HPDE6-E6E7 (cell line): Measurements from ENCODE around the gene ZFAND6.
A peak's percentile ranks its signal among the peaks of the same experiment; 100 is the strongest.
"Not testable (repeated sequence)": the region's sequence is repeated elsewhere in the genome, so short reads cannot be mapped to it uniquely, and the experiment has no call there.

ENCODE experiments used
- DNase-seq: peaks from one replicate; pipeline ENCODE4 v3.0.0; 2011; ENCODE audit warnings: missing footprints; ENCODE audit errors: extremely low spot score

ZFAND6 gene

DNA sequence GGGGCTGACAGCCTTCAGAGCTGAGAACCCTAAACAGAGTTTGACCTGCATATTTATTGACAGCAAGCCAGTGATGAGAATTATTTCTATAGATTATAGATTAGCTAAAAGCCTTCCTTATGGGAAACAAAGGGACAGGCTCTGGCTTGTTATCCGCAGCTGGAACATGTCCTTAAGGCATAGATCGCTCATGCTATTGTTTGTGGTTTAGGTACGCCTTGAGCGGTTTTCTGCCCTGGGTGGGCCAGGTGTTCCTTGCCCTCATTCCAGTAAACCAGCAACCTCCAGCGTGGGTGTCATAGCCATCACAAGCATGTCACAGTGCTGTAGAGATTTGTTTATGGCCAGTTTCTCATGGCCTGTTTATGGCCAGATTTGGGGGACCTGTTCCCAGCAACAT lies 83.2 kb downstream of the ZFAND6 start:
- DNase-seq: no peak

DNA sequence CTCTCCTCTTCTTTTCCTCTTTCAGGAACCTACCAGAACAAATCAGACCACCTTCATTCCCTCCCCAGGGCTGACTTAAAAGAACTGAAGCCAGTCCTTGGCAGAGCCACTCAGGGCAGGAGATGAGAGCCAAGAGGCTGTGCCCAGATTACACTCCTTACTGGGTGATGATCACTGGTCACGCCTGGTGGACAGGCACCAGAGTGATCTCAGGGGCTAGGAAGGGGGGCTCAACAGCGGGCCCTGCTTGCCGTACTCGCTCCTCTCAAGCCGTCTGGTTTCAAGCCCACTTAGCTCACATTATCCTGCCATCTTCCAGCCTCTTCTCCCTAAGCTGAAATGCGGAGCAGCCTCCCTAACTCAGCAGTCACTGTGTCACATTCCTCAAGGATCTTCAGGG lies 91.7 kb downstream of the ZFAND6 start:
- no peak for DNase-seq

DNA sequence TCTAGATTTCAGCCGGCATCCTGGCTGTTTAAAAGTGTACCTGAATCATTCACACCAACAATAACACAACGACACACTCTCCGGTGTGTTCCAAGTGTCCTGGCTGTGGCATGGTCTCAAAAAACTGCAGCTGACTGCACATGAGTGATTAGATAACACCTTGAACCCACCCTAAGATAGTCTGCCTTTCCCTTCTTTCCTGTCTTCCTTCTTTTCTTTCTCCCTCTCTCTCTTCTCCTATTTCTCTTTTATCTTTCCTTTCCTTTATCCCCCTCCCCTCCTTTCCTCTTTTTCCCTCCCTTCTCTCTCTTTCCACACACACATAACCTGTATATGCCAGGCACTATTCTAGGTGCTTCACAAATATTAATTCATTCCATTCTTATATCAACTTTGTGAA lies 92.1 kb downstream of the ZFAND6 start:
- no peak for DNase-seq

DNA sequence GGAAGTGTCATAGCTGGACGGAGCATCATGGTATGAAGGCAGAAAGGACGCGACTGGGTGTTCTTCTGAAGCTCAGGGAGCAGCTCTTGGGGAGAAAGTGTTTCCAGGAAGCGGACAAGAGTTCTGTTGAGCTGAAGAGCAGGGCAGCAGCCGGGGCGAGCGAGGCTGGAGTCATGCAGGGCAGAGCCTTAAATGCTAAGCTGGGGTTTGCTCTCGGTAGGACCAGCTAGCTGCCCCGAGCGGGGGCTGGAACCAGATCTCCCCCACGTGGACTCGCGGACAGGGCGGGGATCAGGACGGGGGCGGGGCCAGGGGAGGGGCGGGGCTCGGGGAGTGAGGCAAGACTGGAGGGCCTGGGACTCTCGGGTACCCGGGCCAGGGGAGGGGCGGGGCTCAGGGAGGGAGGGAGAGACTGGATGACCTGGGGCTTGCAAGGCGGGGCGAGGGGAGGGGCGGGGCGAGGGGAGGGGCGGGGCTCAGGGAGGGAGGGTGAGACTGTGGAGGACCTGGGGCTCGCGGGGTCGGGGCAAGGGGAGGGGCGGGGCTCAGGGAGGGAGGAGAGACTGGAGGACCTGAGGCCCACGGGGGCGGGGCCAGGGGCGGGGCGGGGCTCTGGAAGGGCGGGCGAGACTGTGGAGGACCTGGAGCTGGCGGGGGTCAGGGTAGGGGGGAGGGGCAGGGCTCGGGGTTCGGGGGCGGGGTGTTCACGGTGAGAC lies 92.9 kb downstream of the ZFAND6 start:
- peak; percentile 92 for DNase-seq

DNA sequence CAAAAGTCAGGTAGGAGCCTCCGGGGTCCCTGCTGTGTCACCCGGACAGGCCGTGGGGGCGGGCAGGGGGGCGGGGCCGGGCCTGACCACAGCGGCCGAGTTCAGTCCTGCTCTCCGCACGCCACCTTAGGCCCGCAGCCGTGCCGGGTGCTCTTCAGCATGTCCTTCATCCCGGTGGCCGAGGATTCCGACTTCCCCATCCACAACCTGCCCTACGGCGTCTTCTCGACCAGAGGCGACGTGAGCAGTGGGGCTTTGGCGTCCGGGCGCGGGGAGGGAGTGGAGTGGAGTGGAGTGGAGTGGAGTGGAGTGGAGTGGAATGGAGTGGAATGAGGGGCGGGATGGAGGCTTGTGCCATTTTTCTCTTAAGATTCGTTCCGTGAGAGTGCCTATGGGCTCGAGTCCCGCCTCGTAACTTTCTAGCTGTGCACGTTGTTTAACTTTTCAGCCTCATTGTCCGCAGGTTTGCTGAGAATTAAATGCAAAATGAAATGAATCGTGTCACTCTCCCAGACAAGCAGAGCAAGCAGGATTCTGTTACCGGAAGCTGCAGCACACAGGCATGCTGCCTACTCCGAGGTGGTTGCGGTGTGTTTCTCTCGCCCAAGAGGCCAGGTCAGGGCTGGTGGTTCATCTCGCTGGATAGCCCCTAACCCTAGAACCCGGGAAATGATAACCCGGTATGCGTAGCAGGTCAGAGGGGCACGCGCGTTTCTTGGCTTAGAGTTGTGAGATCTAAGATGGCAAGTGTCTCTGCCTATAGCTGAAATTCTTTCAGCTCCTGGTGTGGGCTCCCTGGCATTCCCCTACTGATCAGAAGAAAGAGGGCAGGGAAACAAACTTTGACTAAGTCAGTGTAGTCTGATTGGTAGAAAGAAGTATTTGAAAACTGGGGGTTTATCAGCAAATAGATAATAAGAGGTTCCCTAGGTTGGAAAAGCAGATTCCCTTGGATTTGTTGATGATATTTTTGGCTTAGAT lies 93.7 kb downstream of the ZFAND6 start, which contains the start of gene FAH:
Gene FAH (plus strand): TSS at position 104 of the 981 bp plus-strand sequence. CDS start 56 bp downstream, at position 160.
- peak; percentile 60 for DNase-seq

DNA sequence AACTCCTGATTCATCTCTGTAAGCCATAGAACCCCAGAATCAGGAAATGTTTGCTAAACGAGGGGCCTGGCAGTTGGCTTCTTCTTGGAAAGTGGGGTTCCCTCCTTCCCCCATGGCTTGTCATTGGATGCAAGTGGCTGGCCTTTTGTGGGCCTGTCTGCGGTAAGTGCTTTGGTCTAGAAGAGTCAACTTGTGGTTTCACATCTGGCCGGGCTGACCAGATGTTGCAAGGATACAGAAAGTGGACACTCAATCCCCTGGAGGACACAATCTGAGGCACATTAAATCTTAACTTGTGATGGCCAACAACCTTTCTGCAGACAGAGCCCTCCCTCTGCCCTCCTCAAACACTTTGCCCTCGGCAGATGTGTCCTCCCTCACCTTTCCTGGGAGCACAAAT lies 94.4 kb downstream of the ZFAND6 start:
- DNase-seq: no peak

DNA sequence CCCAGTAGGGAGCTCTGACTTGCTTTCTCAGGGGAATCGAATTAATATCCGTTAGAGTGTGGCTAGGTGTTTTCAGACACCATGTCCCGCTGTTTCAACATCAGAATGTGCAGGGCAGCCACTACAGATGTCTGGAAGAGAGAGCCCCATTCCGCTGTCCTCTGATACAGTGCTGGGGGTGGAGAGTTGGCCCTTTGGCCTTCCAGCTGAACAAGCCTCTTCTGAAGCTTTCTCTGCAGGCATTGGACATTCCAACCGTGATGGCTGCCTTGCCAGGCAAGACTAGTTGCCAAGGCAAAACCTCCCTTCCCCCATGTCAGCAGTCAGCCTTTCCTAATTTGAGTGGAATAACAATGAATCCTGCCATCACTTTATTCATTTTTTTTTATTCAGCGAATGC lies 94.9 kb downstream of the ZFAND6 start:
- no peak for DNase-seq

DNA sequence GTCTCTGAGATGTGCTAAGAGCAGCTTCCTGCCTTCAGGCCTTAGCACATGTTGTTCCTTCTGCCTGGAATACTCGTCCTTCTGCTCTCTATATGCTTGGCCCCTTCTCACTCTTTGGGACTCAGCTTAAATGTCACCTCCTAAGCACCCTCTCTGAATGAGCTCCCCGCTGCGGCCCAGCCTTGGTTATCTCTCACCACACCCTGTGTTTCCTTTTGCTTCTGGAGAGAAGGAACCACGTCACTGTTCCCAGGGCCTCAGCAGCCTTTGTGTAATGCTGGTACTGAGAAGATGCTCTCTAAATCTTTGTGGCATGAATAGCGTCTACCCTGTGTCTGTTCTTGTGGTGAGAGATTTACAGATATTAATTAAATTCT lies 95.5 kb downstream of the ZFAND6 start:
- DNase-seq: no peak

DNA sequence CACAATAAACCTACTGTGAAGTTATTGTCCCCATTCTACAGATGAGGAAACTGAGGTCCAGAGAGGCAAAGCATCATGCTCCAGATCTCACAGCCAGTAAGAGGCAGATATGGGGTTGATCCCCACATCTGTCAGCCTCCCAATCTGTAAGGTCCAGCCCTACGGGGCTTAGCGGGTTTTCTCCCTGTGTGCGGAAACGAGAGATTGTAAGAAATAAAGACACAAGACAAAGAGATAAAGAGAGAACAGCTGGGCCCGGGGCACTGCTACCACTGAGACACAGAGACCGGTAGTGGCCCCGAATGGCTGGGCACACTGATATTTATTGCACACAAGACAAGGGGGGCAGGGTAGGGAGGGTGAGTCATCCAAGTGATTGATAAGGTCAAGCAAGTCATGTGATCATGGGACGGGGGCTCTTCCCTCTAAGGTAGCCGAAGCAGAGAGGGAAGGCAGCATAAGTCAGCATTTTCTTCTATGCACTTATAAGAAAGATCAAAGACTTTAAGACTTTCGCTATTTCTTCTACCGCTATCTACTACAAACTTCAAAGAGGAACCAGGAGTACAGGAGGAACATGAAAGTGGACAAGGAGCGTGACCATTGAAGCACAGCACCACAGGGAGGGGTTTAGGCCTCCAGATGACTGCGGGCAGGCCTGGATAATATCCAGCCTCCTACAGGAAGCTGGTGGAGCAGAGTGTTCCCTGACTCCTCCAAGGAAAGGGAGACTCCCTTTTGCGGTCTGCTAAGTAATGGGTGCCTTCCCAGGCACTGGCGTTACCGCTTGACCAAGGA lies 96.1 kb downstream of the ZFAND6 start:
- DNase-seq: not testable (repeated sequence)

DNA sequence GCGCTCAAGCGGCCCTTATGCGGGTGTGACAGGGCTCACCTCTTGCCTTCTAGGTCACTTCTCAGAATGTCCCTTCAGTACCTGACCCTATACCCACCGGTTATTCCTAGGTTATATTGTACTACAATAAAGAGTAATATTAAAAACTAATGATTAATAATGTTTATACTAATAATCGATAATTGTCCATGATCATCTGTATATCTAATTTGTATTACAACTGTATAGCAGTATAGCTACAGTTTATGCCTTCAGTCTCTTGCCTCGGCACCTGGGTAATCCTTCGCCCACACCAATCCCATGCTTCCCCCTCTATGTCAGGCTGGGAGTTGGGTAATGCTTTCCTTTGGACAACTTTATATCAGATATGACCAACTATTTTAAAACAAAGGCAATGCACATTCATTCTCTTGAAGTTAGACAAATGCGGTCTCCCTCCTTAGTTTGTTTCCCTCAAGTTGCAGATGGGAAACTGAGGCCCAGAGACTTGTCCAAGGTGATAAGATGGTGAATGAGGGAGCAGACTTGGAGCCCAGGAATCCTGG lies 96.8 kb downstream of the ZFAND6 start:
- DNase-seq: no peak

DNA sequence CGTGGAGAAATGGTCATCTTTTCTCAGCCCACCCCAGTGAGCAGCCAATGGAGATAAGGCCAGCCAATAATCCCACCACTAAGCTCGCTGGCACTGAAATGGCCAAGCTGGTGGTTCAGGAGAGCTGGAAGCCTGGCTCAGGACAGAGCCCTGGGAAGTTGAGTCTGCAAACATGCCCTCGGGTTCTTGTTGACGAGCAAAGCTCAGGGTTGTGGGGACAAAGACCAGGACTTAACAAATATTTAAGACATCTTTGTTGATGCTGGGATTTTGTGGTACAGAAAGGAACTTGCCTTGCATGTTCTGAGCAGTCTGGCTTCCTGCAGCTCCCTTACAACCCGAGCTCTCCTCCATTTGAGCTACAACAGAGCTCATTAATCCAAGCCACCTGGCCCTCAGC lies 97.7 kb downstream of the ZFAND6 start:
- no peak for DNase-seq

DNA sequence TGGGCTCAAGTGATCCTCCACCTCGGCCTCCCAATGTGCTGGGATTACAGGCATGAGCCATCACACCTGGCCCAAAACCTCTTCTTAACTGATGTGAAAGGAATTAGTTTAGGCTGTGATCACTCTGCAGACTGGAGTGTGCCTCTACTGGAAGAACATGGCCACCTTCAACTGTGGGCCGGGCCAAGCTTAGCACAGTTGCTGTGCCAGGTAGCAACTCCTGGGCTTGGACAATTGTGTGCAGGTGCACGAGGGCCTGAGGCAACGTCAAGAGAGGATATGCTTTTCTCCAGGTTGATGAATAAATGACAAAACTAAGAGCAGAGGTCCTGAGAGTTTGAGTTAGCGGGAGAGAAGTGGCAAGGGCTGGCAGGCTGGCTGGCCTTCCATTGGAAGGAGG lies 99.8 kb downstream of the ZFAND6 start:
- no peak for DNase-seq

DNA sequence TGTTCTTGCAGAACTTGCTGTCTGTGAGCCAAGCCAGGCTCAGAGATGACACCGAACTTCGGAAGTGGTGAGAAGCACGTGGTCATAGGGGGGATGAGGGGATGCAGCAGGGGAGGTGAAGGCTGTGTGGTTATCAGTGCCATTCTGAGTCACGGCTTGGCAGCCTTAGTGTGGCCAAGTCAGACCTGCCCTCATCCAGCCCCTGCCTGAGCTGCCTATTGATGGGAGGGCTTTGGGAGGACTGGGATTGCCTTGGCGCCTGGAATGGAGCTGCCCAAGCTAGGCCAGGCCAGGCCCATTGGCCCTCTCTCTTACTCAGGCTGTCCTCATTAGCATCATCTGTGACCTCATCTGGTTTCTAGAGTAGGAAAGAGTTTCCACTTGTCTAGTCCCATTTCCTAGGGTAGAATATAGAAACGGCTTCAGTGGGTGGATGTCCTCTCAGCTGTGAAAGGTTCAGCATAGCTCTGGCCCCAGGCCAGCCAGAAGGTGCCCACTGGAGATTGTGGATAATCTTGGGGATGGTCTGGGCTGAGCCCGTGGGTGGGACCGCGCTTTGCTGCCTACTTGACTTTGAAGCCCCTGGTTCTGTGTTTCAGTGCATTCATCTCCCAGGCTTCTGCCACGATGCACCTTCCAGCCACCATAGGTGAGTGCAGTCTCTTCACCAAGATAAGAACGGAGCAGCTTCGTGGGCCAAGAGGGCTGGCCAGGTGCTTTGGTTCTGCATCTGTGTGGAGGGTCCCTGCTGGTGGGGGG lies 100.5 kb downstream of the ZFAND6 start:
- no peak for DNase-seq

DNA sequence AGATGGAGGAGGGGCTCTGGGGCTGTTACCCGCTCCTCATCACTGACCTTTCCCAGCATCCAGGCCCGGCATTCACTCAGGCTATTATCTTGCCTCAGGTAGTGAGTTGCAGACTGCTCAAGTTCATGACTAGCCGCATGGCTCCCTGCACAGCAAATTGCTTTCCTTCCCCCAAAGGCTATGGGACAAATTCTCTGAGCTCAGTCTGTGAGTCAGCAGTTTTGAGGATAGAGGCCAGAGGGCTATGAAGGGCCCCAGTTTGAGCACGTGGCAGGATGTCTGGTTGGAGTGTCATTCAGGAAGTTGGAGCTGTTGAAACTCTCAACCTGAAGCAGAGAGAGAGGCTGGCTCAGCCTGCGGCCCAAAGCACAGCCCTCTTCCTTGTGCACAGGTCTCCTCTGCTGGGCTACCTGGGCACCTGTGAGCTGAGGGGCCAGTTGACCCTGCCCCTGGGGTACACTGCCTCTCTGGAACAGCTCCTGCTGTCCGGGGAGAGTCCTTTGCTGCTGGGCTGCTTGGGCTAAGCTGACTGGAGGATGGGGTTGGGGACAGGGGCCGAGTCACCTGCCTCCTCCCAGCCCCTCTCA lies 101.2 kb downstream of the ZFAND6 start:
- DNase-seq: peak; percentile 78

DNA sequence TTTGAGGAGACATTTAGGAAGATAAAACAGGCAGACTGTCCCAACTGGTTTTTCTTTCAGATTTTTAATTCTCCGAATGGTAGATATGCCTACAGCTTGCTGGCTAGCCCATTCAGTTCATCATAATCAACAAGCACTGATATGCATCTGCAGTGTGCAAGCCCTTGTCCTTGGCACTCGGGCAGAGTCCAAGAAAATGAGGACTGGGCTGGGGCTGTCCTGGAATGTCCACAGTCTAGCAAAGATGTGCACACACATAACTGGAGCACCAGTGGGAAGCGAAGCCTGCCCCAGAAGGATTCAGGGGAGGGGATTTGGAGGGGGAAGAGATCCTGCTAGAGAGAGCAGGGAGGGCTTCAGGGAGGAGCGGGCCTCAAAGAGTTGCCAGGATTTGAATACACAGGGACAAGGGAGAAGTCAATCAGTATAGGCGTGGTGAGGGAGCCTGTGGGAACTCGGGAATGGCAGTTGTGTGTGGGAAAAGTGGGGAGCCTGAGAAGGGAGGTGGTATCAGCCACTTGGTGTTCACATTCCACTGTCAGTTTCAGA lies 102.1 kb downstream of the ZFAND6 start:
- DNase-seq: no peak

DNA sequence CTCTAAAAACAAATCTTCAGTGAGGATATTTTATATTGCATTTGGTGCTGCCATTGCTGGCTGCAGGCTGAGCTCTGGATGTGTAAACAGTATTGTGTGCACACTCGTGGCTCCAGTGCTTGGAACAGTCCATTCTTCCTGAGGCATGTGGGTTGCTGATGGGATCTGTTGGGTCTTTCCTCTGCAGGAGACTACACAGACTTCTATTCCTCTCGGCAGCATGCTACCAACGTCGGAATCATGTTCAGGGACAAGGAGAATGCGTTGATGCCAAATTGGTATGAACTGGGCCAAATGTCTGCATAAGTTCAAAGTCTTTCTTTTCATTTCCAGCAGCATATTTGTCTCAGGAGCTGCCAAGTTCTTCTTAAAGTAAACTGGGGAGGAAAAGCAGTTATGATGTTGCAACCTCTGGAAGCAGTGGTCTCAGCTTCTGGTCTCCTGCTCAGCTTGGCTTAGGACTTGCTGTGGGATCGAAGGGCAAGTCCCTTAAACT lies 102.6 kb downstream of the ZFAND6 start:
- no peak for DNase-seq

DNA sequence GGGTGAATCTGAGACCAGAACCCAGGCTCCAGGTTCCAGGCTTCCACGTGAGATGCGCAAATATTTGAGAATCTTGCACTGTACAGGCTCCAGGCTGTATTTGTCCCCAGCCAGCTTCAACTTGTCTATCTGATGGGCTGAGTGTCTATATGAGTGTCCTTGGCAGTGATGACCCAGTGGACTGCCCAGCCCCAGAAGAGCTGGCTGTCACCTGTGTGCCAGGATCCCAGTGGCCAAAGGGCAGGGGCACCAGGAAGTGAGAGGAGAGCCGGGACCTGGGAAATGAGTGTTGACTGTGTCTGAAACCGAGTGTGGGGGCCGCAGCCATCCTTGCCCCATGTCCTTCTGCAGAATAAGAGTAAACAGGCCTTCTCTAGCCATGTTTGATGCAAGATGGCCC lies 103.7 kb downstream of the ZFAND6 start:
- DNase-seq: no peak

DNA sequence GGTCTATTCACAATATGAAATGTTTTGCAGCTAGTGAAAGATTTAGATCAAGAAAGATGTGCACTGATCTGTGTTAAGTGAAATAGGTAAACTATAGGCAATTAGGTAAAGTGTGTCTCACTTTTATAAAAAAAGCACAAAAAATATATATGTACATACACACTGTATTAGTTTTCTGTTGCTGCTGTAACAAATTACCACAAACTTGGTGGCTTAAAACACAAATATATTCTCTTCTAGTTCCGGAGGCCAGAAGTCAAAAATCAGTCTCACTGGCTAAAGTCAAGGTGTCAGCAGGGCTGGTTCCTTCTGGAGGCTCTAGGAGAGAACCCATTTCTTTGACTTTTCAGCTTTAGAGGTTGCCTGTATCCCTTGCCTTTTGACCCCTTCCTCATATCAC lies 104.4 kb downstream of the ZFAND6 start:
- DNase-seq: no peak

DNA sequence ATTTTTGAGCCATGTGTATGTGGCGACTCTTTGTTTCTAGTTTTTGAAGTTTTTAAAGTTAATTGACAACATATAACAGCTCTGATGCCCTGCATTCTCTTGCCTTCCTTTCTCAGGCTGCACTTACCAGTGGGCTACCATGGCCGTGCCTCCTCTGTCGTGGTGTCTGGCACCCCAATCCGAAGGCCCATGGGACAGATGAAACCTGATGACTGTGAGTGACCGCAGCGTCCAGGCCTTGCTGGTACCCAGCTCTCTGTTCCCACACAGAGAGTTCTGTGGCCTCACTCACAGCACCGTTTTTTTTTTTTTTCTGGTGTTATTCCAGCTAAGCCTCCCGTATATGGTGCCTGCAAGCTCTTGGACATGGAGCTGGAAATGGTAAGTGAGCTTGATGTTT lies 108.5 kb downstream of the ZFAND6 start:
- DNase-seq: no peak

DNA sequence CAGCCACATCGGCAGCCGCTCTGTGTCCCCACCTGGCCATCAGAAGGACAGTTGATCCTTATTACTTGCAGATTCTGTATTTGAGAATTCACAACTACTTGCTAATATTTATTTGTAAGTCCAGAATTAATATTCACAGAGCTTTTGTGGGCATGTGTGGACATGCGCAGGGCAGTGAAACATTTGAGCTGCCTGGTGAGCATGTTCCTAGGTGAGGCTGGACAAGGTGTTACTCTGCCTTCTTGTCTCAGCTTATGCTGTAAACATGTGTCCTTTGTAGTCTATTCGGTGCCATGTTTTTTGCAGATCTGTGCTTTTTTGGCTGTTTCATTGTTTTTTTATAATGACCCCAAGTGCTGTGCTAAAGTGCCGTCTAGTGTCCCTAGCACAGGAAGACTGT lies 108.9 kb downstream of the ZFAND6 start:
- DNase-seq: no peak
